IPS-15b (cell line): ENCODE measurements around the gene IRAG1.

ENCODE experiments used
- H3K27me3 ChIP-seq: one replicate; pipeline ENCODE4 v1.6.1; 2013; ENCODE audit warnings: low read length; ENCODE audit not compliant: control insufficient read depth, insufficient read depth
- H3K36me3 ChIP-seq: one replicate; pipeline ENCODE4 v1.6.1; 2013; ENCODE audit warnings: low read length; ENCODE audit not compliant: control insufficient read depth, insufficient read depth
- H3K4me1 ChIP-seq: one replicate; pipeline ENCODE4 v1.6.1; 2013; ENCODE audit warnings: mild to moderate bottlenecking, low read length; ENCODE audit not compliant: control insufficient read depth, insufficient read depth
- H3K4me3 ChIP-seq: one replicate; pipeline ENCODE4 v1.5.1; 2013; ENCODE audit warnings: low read depth, low read length
- H3K9ac ChIP-seq: one replicate; pipeline ENCODE4 v1.6.1; 2013; ENCODE audit warnings: low read depth, mild to moderate bottlenecking, low read length
- H3K9me3 ChIP-seq: one replicate; pipeline ENCODE4 v1.6.1; 2013; ENCODE audit warnings: mild to moderate bottlenecking, low read length; ENCODE audit not compliant: control insufficient read depth, insufficient read depth

Gene IRAG1

GRCh38 chr11:10693509-10694081 lies at the start of gene IRAG1:
IRAG1 (minus strand) TSS chr11:10693755; CDS start chr11:10693602, 153 bp downstream.
- no peak within 1 kb of the TSS for H3K9ac ChIP-seq
- H3K9me3 ChIP-seq: no peaks in the 10 kb centered on the region
- no peaks in the 10 kb centered on the region for H3K4me1 ChIP-seq
- H3K4me3 ChIP-seq: no peak within 1 kb of the TSS
- no peaks in the 10 kb centered on the region for H3K27me3 ChIP-seq
- H3K36me3 ChIP-seq: no peaks in the 10 kb centered on the region

GRCh38 chr11:10742460-10743208 lies 49.1 kb upstream of the IRAG1 start:
- no peaks in the 10 kb centered on the region for H3K36me3 ChIP-seq
- no peaks in the 10 kb centered on the region for H3K9me3 ChIP-seq
- H3K27me3 ChIP-seq: no peaks in the 10 kb centered on the region
- no peak overlapping the region for H3K9ac ChIP-seq
- H3K4me1 ChIP-seq: no peaks in the 10 kb centered on the region
- H3K4me3 ChIP-seq: no peak overlapping the region

GRCh38 chr11:10735481-10736475 lies 42.2 kb upstream of the IRAG1 start:
- no peaks in the 10 kb centered on the region for H3K27me3 ChIP-seq
- no peaks in the 10 kb centered on the region for H3K36me3 ChIP-seq
- H3K4me3 ChIP-seq: peak overlapping the region; percentile 50
- H3K9ac ChIP-seq: peak overlapping the region; percentile 60
- no peaks in the 10 kb centered on the region for H3K4me1 ChIP-seq
- no peaks in the 10 kb centered on the region for H3K9me3 ChIP-seq

- H3K27me3 ChIP-seq: no peaks in the 10 kb centered on the region
- H3K9ac ChIP-seq: no peak overlapping the region
- no peaks in the 10 kb centered on the region for H3K36me3 ChIP-seq
- H3K4me1 ChIP-seq: peaks cover 4% of the 10 kb centered on the region
- no peak overlapping the region for H3K4me3 ChIP-seq
- no peaks in the 10 kb centered on the region for H3K9me3 ChIP-seq
These were observed 37.6 kb upstream of the IRAG1 start for GRCh38 chr11:10731064-10731680.

- H3K36me3 ChIP-seq: no peaks in the 10 kb centered on the region
- no peaks in the 10 kb centered on the region for H3K9me3 ChIP-seq
- H3K4me1 ChIP-seq: peaks cover 4% of the 10 kb centered on the region
- no peak overlapping the region for H3K9ac ChIP-seq
- H3K4me3 ChIP-seq: no peak overlapping the region
- H3K27me3 ChIP-seq: no peaks in the 10 kb centered on the region
These were observed 36.6 kb upstream of the IRAG1 start for GRCh38 chr11:10730151-10730550.

- Histone ChIP-seq H3K4me1 (peaks cover 4% of the 10 kb centered on the region), H3K27me3 (no peaks in the 10 kb centered on the region), H3K9me3 (no peaks in the 10 kb centered on the region), H3K36me3 (no peaks in the 10 kb centered on the region), H3K4me3 (peak overlapping the region; percentile 70), H3K9ac (peak overlapping the region; percentile 74)
These were observed 35.4 kb upstream of the IRAG1 start for GRCh38 chr11:10728789-10729472.

GRCh38 chr11:10728154-10728553 lies 34.6 kb upstream of the IRAG1 start:
- H3K4me3 ChIP-seq: no peak overlapping the region

GRCh38 chr11:10727146-10727851 lies 33.7 kb upstream of the IRAG1 start:
- no peaks in the 10 kb centered on the region for H3K9me3 ChIP-seq
- no peaks in the 10 kb centered on the region for H3K36me3 ChIP-seq
- no peak overlapping the region for H3K9ac ChIP-seq
- peaks cover 4% of the 10 kb centered on the region for H3K4me1 ChIP-seq
- no peak overlapping the region for H3K4me3 ChIP-seq
- H3K27me3 ChIP-seq: no peaks in the 10 kb centered on the region

More at GRCh38 chr11:10728154-10728553, 34.6 kb upstream of the IRAG1 start:
- Histone ChIP-seq H3K4me1 (peaks cover 4% of the 10 kb centered on the region), H3K9me3 (no peaks in the 10 kb centered on the region), H3K9ac (no peak overlapping the region), H3K27me3 (no peaks in the 10 kb centered on the region), H3K36me3 (no peaks in the 10 kb centered on the region)

- H3K27me3 ChIP-seq: no peaks in the 10 kb centered on the region
- peaks cover 4% of the 10 kb centered on the region for H3K4me1 ChIP-seq
- H3K36me3 ChIP-seq: no peaks in the 10 kb centered on the region
- H3K9me3 ChIP-seq: no peaks in the 10 kb centered on the region
- H3K4me3 ChIP-seq: no peak overlapping the region
- H3K9ac ChIP-seq: no peak overlapping the region
These were observed 32.3 kb upstream of the IRAG1 start for GRCh38 chr11:10725907-10726253.

GRCh38 chr11:10725114-10725906 lies 31.8 kb upstream of the IRAG1 start:
- H3K9me3 ChIP-seq: no peaks in the 10 kb centered on the region
- H3K36me3 ChIP-seq: no peaks in the 10 kb centered on the region
- no peaks in the 10 kb centered on the region for H3K27me3 ChIP-seq
- H3K4me1 ChIP-seq: peaks cover 4% of the 10 kb centered on the region
- no peak overlapping the region for H3K4me3 ChIP-seq
- no peak overlapping the region for H3K9ac ChIP-seq
